Caco-2 (cell line): ENCODE measurements around the gene TOR2A. TPM values are rescaled to one million over a fixed set of nuclear protein-coding genes. Genes with fewer than 3 reads are reported as not detected.

Experiments used
- BruUV-seq: library from RNA; stranded (reverse); fragments of 400-500 nt; replicated peaks from 2 replicates; lab custom pipeline; 2021; lab: Mats Ljungman, UMichigan
- CTCF ChIA-PET: fragments of 300-600 bp; sonication (Branson Sonifier 250); formaldehyde crosslinking; loops from one replicate; lab custom pipeline; 2022; ENCODE audit warnings: antibody characterized with exemption; lab: Charles Lee
- POLR2A ChIA-PET: fragments of 300-600 bp; sonication (Branson Sonifier 250); formaldehyde crosslinking; loops from one replicate; lab custom pipeline; 2022; ENCODE audit warnings: antibody characterized with exemption; lab: Charles Lee
- DNase-seq, 2 experiments: peaks; one replicate each; pipeline versions ENCODE4 v3.0.0 to v3.0.0-alpha.2; 2020 to 2022
- H3K27me3 ChIP-seq: replicated peaks from 2 replicates; pipeline ENCODE4 v1.6.0; 2011; ENCODE audit warnings: low read length; ENCODE audit not compliant: control insufficient read depth, insufficient read depth
- H3K36me3 ChIP-seq: 2 replicates; pipeline ENCODE4 v1.5.1; 2011; ENCODE audit warnings: low read length; ENCODE audit not compliant: control insufficient read depth, insufficient read depth
- H3K4me1 ChIP-seq: fragments of 250-450 bp; sonication (Bioruptor Pico); 2 replicates; pipeline ENCODE4 v1.5.1; 2020; ENCODE audit warnings: mild to moderate bottlenecking
- H3K4me3 ChIP-seq: 2 replicates; pipeline ENCODE4 v1.5.1; 2011; ENCODE audit warnings: low read depth, mild to moderate bottlenecking, control low read depth, low read length
- H3K9me3 ChIP-seq: fragments of 250-450 bp; sonication (Bioruptor Pico); 2 replicates; pipeline ENCODE4 v1.5.1; 2020; ENCODE audit warnings: mild to moderate bottlenecking, moderate library complexity
- H3K27ac Mint-ChIP-seq: one replicate; pipeline ENCODE4 v1.8.0; 2022; ENCODE audit warnings: mixed read lengths; ENCODE audit not compliant: unreplicated experiment
- H3K27me3 Mint-ChIP-seq: one replicate; pipeline ENCODE4 v1.8.0; 2022; ENCODE audit warnings: mixed read lengths; ENCODE audit not compliant: insufficient read depth, unreplicated experiment
- H3K36me3 Mint-ChIP-seq: one replicate; pipeline ENCODE4 v1.8.0; 2022; ENCODE audit warnings: mild to moderate bottlenecking, mixed read lengths; ENCODE audit not compliant: insufficient read depth, unreplicated experiment
- H3K4me1 Mint-ChIP-seq: one replicate; pipeline ENCODE4 v1.8.0; 2022; ENCODE audit warnings: low read depth, mixed read lengths; ENCODE audit not compliant: unreplicated experiment
- H3K4me3 Mint-ChIP-seq: one replicate; pipeline ENCODE4 v1.8.0; 2022; ENCODE audit warnings: mild to moderate bottlenecking, moderate library complexity, mixed read lengths; ENCODE audit not compliant: unreplicated experiment
- H3K9me3 Mint-ChIP-seq: one replicate; pipeline ENCODE4 v1.8.0; 2022; ENCODE audit warnings: mixed read lengths; ENCODE audit not compliant: unreplicated experiment
- intact Hi-C: fragments of 100-400 bp; cut with micrococcal nuclease; formaldehyde crosslinking; loops from one replicate; pipeline ENCODE4 v1.10.0; 2022; ENCODE audit not compliant: unreplicated experiment
- total RNA-seq: library from RNA; stranded (reverse); gene quantifications from 2 replicates; pipeline ENCODE4 v1.2.3, GENCODE V29; 2022
- TF ChIP-seq, protein P1 (sequence below), 2 experiments: fragments of 200-600 bp in 1 of 2; IDR thresholded peaks; 1 replicate in 1 of 2; 2 replicates in 1 of 2; pipeline versions ENCODE4 v1.5.1 to v1.8.0; 2011 to 2022; ENCODE audit warnings: antibody characterized with exemption in 1 of 2, control low read depth in 1 of 2, inconsistent platforms in 1 of 2, low read depth in 1 of 2, low read length in 1 of 2, mild to moderate bottlenecking in 1 of 2, moderate library complexity in 1 of 2; ENCODE audit not compliant: insufficient read depth in 1 of 2, severe bottlenecking in 1 of 2, unreplicated experiment in 1 of 2

Gene TOR2A
- total RNA-seq, 1 experiment from 2014 or later, result 12.9 TPM

DNA sequence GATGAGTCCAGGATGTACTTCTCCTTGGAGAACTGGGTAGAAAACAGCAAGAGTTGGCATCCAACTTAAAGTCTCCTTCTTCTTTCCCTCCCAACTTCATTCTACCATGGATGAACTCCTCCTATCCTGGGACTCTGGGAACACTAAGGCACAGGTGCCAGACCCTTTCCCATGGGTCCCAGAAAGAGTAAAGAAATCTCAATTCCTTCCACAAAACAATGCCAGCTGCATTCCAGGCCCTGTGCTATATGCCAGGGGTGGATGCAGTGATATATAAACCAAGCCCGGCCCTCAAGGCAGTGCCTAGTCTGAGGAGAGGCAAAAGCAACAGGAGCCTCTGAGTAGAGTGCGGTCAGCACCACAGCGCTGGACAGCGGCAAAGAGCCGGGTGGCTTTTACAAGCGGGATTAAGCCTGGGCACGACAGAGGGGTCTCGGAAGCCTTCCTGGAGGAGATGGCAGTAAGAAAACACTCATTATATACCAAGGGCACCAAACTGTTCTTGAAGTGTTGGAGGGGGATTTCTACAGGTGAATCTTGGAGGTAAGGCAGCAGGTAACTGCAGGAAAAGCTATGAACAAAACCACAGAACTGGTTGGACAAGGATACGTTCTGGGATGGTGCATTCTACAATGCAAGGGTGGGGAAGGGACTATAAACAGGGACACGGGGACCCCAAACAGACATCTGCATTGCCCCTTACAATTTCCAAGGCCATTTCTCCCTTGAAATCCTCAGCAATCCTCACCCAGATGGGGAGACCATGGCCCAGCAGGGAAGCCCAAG lies 16.4 kb upstream of the TOR2A start:
- H3K9me3 ChIP-seq, result no peaks in the 10 kb centered on the region
- TF ChIP-seq, protein P1, sequence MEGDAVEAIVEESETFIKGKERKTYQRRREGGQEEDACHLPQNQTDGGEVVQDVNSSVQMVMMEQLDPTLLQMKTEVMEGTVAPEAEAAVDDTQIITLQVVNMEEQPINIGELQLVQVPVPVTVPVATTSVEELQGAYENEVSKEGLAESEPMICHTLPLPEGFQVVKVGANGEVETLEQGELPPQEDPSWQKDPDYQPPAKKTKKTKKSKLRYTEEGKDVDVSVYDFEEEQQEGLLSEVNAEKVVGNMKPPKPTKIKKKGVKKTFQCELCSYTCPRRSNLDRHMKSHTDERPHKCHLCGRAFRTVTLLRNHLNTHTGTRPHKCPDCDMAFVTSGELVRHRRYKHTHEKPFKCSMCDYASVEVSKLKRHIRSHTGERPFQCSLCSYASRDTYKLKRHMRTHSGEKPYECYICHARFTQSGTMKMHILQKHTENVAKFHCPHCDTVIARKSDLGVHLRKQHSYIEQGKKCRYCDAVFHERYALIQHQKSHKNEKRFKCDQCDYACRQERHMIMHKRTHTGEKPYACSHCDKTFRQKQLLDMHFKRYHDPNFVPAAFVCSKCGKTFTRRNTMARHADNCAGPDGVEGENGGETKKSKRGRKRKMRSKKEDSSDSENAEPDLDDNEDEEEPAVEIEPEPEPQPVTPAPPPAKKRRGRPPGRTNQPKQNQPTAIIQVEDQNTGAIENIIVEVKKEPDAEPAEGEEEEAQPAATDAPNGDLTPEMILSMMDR (IDR thresholded peaks at IDR 0.05; ENCODE audit: insufficient read depth in 1 of 2, low read depth in 1 of 2, low read length in 1 of 2, severe bottlenecking in 1 of 2, unreplicated experiment in 1 of 2), result no peak
- H3K27me3 ChIP-seq, result peaks cover 2% of the 10 kb centered on the region
- ChIA-PET POLR2A (no interaction called here), CTCF (no interaction called here)
- Mint-ChIP-seq H3K9me3 (no peaks in the 10 kb centered on the region), H3K27me3 (peaks cover 24% of the 10 kb centered on the region), H3K36me3 (peaks cover 5% of the 10 kb centered on the region), H3K4me3 (no peak overlapping the region), H3K27ac (no peak overlapping the region), H3K4me1 (no peaks in the 10 kb centered on the region)
- H3K36me3 ChIP-seq, result no peaks in the 10 kb centered on the region
- BruUV-seq, result no TSS peak
- peak in 1 of 2 experiments; percentile 58 for DNase-seq
- H3K4me1 ChIP-seq, result 0 out of 2 replicates have a peak, but pooled peaks cover 3% of the 10 kb centered on the region
- H3K4me3 ChIP-seq, result no peak overlapping the region
- intact Hi-C loops, result no loop called here

- no peaks in the 10 kb centered on the region; the same call in none of the 2 replicates for H3K27me3 ChIP-seq
- no TSS peak for BruUV-seq
- DNase-seq, result no peak
- no peaks in the 10 kb centered on the region for H3K36me3 Mint-ChIP-seq
- ChIA-PET CTCF (no interaction called here), POLR2A (no interaction called here)
- H3K9me3 ChIP-seq, result no peaks in the 10 kb centered on the region
- no peak overlapping the region for H3K4me3 Mint-ChIP-seq
- TF ChIP-seq, protein P1 (IDR thresholded peaks at IDR 0.05; ENCODE audit: insufficient read depth in 1 of 2, low read depth in 1 of 2, low read length in 1 of 2, severe bottlenecking in 1 of 2, unreplicated experiment in 1 of 2), result no peak
- no peaks in the 10 kb centered on the region for H3K4me1 ChIP-seq
- no peak overlapping the region for H3K27ac Mint-ChIP-seq
- intact Hi-C loops, result no loop called here
- H3K36me3 ChIP-seq, result no peaks in the 10 kb centered on the region
- H3K9me3 Mint-ChIP-seq, result no peaks in the 10 kb centered on the region
- H3K4me3 ChIP-seq, result no peak overlapping the region
- H3K4me1 Mint-ChIP-seq, result no peaks in the 10 kb centered on the region
- peaks cover 21% of the 10 kb centered on the region for H3K27me3 Mint-ChIP-seq
Observed at GRCh38 chr9:127749090-127749787, 14.1 kb upstream of the TOR2A start.

GRCh38 chr9:127746959-127747569 lies 12.0 kb upstream of the TOR2A start:
- no TSS peak for BruUV-seq
- peak in 1 of 2 experiments; percentile 38 for DNase-seq
- ChIA-PET POLR2A (no interaction called here), CTCF (interaction anchor here (1.0 kb wide), 1 partner anchor 12 kb away, joined by 4 read pairs; the partner anchor contains the start of gene TOR2A)
- H3K4me3 Mint-ChIP-seq, result no peak overlapping the region
- TF ChIP-seq, protein P1 (IDR thresholded peaks at IDR 0.05; ENCODE audit: insufficient read depth in 1 of 2, low read depth in 1 of 2, low read length in 1 of 2, severe bottlenecking in 1 of 2, unreplicated experiment in 1 of 2), result peak in 1 of 2 experiments; percentile 22
- no peaks in the 10 kb centered on the region; the same call in none of the 2 replicates for H3K27me3 ChIP-seq
- no peaks in the 10 kb centered on the region for H3K4me1 ChIP-seq
- no peaks in the 10 kb centered on the region for H3K36me3 ChIP-seq
- H3K9me3 ChIP-seq, result no peaks in the 10 kb centered on the region
- no peak overlapping the region for H3K27ac Mint-ChIP-seq
- intact Hi-C loops, result no loop called here
- peaks cover 13% of the 10 kb centered on the region for H3K27me3 Mint-ChIP-seq
- H3K4me1 Mint-ChIP-seq, result no peaks in the 10 kb centered on the region
- H3K4me3 ChIP-seq, result no peak overlapping the region
- no peaks in the 10 kb centered on the region for H3K9me3 Mint-ChIP-seq
- H3K36me3 Mint-ChIP-seq, result no peaks in the 10 kb centered on the region
